ENCODE results near the gene ESYT3.

DNA sequence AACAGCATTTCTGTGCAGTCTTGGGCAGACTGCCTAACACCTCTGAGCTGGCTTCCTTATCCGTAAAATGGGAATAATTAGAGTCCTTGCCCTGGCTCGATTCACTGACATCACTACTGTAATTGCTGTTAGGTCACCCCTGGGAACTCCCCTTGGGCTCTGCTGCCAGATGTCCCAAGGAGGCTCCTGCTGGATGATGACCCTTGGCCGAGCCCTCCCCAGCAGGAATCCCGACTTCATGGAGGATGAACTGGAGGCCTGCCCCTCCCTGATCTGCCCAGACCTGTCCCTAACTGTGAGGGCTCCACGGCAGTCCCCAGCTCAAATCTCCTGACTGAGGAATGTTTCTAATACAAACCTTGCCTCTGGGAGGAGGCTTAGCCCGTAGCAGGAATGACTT, 18.0 kb downstream of the ESYT3 start:
- TF ChIP-seq CTCF (IDR thresholded peaks at IDR 0.05; ENCODE audit: insufficient read depth, low read length, poor library complexity, severe bottlenecking) (no peak), EZH2phosphoT487 (conservative IDR thresholded peaks at IDR 0.05; ENCODE audit: low read length) (no peak)
